ENCODE data around the gene MMP7. TPM values are rescaled to one million over a fixed set of nuclear protein-coding genes. Genes with fewer than 3 reads are reported as not detected.
A peak's percentile ranks its signal among the peaks of the same experiment; 100 is the strongest.

MMP7 gene
- total and polyA plus RNA-seq, 2 of the 4 experiments (the other 2 are of a cell fraction), result not detected

DNA sequence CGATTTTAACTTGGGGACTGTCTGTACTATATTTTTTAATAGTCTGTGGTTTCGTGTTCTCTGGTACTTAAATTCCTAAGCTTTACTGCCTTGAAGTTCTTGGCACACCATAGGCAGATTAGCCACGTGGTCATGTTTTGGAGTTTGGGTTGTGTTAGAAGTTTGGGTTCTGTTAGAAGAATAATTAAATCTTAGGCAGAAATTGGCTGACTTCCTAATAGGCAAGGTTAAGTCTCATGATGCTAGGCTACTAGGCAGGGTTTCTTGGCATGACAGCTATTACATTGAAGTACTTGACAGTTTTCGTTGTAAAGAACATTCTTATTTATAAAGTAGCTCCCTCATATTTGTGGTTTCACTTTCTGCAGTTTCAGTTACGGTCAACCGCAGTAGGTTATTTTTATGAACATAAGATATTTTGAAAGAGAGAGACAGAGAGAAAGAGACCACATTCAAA is 30.0 kb upstream of the MMP7 start:
- Histone ChIP-seq H4K91ac (ENCODE audit: insufficient read depth, low read depth, low read length) (no peak overlapping the region), H4K5ac (ENCODE audit: low read depth, low read length) (no peak overlapping the region), H3K4me3 (ENCODE audit: insufficient read depth, low read depth, low read length) (peak overlapping the region; percentile 54), H3K14ac (replicated peaks; ENCODE audit: low read depth, low read length) (no peak overlapping the region), H4K8ac (ENCODE audit: low read depth in 2 of 2, low read length in 2 of 2) (no peak overlapping the region), H2BK20ac (ENCODE audit: low read depth, low read length) (no peak overlapping the region), H2AK9ac (replicated peaks; ENCODE audit: low read depth, low read length, poor library complexity) (no peak overlapping the region), H3K4me2 (ENCODE audit: low read depth, low read length) (peak overlapping the region; percentile 94; the same call in 1 of the 2 replicates), H3K9me3 (ENCODE audit: control insufficient read depth, insufficient read depth, low read length) (no peaks in the 10 kb centered on the region), H3K9ac (ENCODE audit: low read depth, low read length) (no peak overlapping the region), H3K9me1 (ENCODE audit: insufficient read depth, low read length) (peaks cover 3% of the 10 kb centered on the region; the same call in 1 of the 2 replicates), H3K4me1 (ENCODE audit: control insufficient read depth, insufficient read depth, low read length) (no peaks in the 10 kb centered on the region), H3K27ac (ENCODE audit: insufficient read depth, low read length) (no peak overlapping the region), H3K4ac (ENCODE audit: low read depth, low read length) (no peak overlapping the region), H2BK15ac (ENCODE audit: low read depth, low read length) (no peak overlapping the region), H2BK5ac (ENCODE audit: low read depth, low read length, poor library complexity, severe bottlenecking) (no peak overlapping the region), H4K20me1 (ENCODE audit: insufficient read depth, low read length) (no peaks in the 10 kb centered on the region), H3K18ac (ENCODE audit: low read depth, low read length) (no peak overlapping the region), H2AK5ac (ENCODE audit: low read depth, low read length) (no peak overlapping the region), H2AFZ (replicated peaks; ENCODE audit: low read length, poor library complexity) (peak overlapping the region; percentile 8), H3K36me3 (ENCODE audit: control insufficient read depth, insufficient read depth, low read length) (no peaks in the 10 kb centered on the region), H2BK120ac (ENCODE audit: low read depth, low read length) (no peak overlapping the region), H3K23ac (ENCODE audit: low read depth, low read length) (peak overlapping the region; percentile 45; the same call in 1 of the 2 replicates), H3K79me1 (ENCODE audit: low read depth in 1 of 2, low read length in 2 of 2) (no peaks in the 10 kb centered on the region), H3K56ac (ENCODE audit: extremely low read depth, insufficient read depth, low read length) (no peak overlapping the region), H3K27me3 (ENCODE audit: control insufficient read depth, insufficient read depth, low read length) (peaks cover 6% of the 10 kb centered on the region)
- intact Hi-C loops (cut with micrococcal nuclease) (no loop called here), dilution Hi-C loops (cut with HindIII; ENCODE audit: low sequenced_read_pairs, unreplicated experiment) (no loop called here), in situ Hi-C loops (cut with MboI; ENCODE audit: low sequenced_read_pairs) (no loop called here)
- ATAC-seq (ENCODE audit: low read depth), result peak; percentile 64
- DNase-seq, result peak; percentile 52
- CTCF ChIA-PET, result interaction anchor here (0.8 kb wide), 1 partner anchor 176 kb away, joined by 3 read pairs; no protein-coding TSS in a partner anchor
- TF ChIP-seq SMC3 (IDR thresholded peaks at IDR 0.05; ENCODE audit: low read depth, low read length) (no peak), RCOR1 (IDR thresholded peaks at IDR 0.05; ENCODE audit: insufficient replicate concordance, low read length) (no peak), RAD21 (IDR thresholded peaks at IDR 0.05; ENCODE audit: low read length) (no peak), FOS (IDR thresholded peaks at IDR 0.05; ENCODE audit: low read depth, low read length) (no peak), ELK1 (IDR thresholded peaks at IDR 0.05; ENCODE audit: borderline replicate concordance, low read depth, low read length) (no peak), USF2 (IDR thresholded peaks at IDR 0.05; ENCODE audit: low read depth, low read length) (peak; percentile 54; the same call in 1 of the 2 replicates), MAZ (IDR thresholded peaks at IDR 0.05; ENCODE audit: borderline replicate concordance, low read depth, low read length) (no peak), MAFK (IDR thresholded peaks at IDR 0.05; ENCODE audit: low read depth, low read length) (no peak)
- BruUV-seq (replicated peaks), result no TSS peak
- POLR2A ChIA-PET (ENCODE audit: unreplicated experiment), result interaction anchor here (0.7 kb wide), 1 partner anchor 13 kb away, joined by 3 read pairs; no protein-coding TSS in a partner anchor
- no CpG with 5 or more reads among the region's 6 CpGs for WGBS, 2 experiments (ENCODE audit: extremely low coverage in 2 of 2, insufficient read length in 1 of 2)
